Measurements from ENCODE around the gene PNLIPRP2. TPM values are rescaled to one million over a fixed set of nuclear protein-coding genes. Genes with fewer than 3 reads are reported as not detected.

Gene PNLIPRP2
- total RNA-seq, 4 donors from 2014 or later = not detected

DNA sequence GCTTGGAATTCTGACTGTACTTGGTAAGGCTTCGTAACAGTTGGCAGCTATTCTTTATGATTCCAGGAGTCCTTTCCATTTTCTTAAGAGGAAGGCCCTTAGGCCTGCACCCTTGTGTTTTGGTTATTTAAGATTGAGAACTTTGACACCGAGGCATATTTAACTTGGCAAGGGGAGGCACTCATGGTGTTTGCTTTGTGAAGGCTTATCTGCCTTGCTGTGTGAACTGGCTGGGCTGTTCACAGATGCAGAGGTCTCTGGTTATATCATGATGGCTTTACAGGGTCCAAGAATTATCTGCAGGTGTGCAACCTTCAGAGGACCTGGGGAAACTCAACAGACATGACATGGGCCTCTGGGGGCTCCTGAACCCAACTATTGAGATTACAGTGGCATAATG is 30.8 kb upstream of the PNLIPRP2 start:
- Histone ChIP-seq H3K27ac (replicated peaks in 1 of 4) (no peak overlapping the region), H3K27me3 (no peaks in the 10 kb centered on the region), H3K9me3 (no peaks in the 10 kb centered on the region), H3K4me3 (no peak overlapping the region), H3K4me1 (no peaks in the 10 kb centered on the region), H3K36me3 (no peaks in the 10 kb centered on the region)
- intact Hi-C loops (cut with DNase I) = no loop called here
- WGBS = 80% methylated on average over 2 of the region's 2 CpGs
- TF ChIP-seq POLR2AphosphoS5 (IDR thresholded peaks at IDR 0.05) (no peak), EP300 (IDR thresholded peaks at IDR 0.05) (no peak)
- TF ChIP-seq, protein P1, sequence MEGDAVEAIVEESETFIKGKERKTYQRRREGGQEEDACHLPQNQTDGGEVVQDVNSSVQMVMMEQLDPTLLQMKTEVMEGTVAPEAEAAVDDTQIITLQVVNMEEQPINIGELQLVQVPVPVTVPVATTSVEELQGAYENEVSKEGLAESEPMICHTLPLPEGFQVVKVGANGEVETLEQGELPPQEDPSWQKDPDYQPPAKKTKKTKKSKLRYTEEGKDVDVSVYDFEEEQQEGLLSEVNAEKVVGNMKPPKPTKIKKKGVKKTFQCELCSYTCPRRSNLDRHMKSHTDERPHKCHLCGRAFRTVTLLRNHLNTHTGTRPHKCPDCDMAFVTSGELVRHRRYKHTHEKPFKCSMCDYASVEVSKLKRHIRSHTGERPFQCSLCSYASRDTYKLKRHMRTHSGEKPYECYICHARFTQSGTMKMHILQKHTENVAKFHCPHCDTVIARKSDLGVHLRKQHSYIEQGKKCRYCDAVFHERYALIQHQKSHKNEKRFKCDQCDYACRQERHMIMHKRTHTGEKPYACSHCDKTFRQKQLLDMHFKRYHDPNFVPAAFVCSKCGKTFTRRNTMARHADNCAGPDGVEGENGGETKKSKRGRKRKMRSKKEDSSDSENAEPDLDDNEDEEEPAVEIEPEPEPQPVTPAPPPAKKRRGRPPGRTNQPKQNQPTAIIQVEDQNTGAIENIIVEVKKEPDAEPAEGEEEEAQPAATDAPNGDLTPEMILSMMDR (IDR thresholded peaks at IDR 0.05) = no peak
- no peak for DNase-seq (ENCODE audit: extremely low spot score)

DNA sequence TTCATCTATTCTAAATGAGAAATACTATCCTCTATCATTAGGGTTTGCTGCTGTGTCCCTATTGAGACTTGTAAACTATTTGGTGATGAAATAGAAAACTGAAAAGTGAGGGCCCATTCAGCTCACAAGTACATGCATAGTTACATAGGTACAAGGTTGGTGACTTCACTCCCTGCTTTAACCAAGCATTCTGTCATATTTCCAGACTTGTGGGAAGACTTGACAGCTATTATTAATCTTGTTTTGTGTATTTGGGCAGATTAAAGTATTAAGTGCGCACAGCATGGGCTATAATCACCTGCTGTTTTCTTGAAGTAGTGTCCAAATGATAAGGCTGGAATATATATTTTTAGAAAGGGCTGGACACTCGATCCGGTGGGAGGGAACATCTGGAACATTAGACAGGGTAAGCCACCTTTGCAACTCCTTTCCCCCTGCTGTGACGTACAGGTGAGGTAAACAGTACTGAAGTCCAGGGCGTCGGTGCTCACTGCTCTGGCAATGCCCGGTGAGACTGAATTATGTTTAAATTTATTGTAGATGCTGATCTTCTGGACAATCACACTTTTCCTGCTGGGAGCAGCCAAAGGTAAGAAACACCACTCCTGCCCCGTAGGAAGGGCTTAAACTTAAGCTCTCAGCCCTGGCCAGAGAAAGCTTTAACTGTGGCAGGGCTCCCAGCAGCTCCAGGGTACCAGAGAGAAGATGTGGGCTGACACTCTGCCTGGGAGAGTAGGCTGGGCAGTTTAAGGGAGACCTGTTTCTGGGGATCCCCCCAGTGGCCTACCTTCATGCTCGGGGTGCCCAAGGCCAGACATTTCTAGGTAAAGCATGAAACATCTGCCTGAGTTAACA is 29.9 kb upstream of the PNLIPRP2 start, which contains the start of gene PNLIPRP1:
Gene PNLIPRP1, plus strand, starts transcription at position 370 of the 855 bp plus-strand sequence. Its CDS starts 171 bp downstream, at position 541.
- no peak within 1 kb of the TSS for H3K4me3 ChIP-seq
- no peaks in the 10 kb centered on the region for H3K9me3 ChIP-seq
- H3K27me3 ChIP-seq = no peaks in the 10 kb centered on the region
- no peak for TF ChIP-seq POLR2A (IDR thresholded peaks at IDR 0.05; ENCODE audit: low read depth)
- TF ChIP-seq POLR2AphosphoS5 (IDR thresholded peaks at IDR 0.05) = no peak
- no peak for TF ChIP-seq EP300 (IDR thresholded peaks at IDR 0.05)
- TF ChIP-seq, protein P1 (IDR thresholded peaks at IDR 0.05) = no peak
- no peak within 1 kb of the TSS for H3K27ac ChIP-seq (replicated peaks in 1 of 4)
- intact Hi-C loops (cut with DNase I) = no loop called here
- 74% methylated on average over 9 of the region's 9 CpGs for WGBS
- H3K4me1 ChIP-seq = no peaks in the 10 kb centered on the region
- H3K36me3 ChIP-seq = no peaks in the 10 kb centered on the region
- no peak for DNase-seq (ENCODE audit: extremely low spot score)

DNA sequence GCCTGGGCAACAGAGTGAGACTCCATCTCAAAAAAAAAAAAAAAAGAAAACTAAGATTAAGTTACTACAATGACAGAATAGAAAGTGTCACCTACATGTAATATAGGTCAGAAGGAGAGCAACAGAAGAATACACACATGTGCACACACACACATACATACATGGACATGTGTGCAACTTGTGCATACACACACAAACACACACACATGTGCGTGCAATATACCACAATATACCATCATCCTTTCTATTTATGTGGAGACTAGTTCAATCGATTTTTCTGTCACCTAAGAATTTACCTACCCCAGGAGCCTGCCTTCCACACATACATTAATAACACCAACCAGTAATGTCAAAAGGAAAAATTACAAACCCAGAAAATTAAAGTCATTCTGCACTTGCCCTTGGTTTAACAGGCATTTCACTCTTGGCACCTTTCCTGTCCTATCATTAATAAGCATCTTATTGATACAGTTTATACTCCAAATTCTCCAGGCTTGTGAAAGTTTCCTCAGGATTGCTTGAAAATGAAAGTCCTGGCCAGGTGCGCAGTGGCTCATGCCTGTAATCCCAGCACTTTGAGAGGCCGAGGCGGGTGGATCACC is 27.5 kb upstream of the PNLIPRP2 start:
- TF ChIP-seq POLR2A (IDR thresholded peaks at IDR 0.05; ENCODE audit: low read depth) (no peak), POLR2AphosphoS5 (IDR thresholded peaks at IDR 0.05) (no peak), EP300 (IDR thresholded peaks at IDR 0.05) (no peak)
- TF ChIP-seq, protein P1 (IDR thresholded peaks at IDR 0.05) = no peak

DNA sequence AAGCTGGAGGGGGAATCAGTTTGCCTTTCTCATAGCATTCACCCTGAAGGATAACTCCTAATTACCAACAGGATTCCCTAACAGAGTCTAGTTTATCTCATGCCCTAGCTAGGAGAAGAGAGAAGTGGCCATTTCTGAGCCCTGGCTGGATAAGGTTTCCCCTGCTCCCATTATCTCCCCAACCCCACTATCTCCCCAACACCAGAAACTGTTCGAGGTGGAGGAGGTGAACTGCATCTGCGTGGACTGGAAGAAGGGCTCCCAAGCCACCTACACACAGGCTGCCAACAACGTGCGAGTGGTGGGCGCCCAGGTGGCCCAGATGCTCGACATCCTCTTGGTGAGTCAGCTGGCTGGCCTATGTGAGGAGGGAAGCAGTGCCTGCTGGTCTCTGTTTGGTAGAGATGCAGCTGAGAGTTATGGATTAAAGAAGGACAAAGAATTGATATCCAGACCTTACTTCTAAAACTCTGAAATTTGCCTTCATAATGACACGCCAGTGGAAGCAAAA is 26.2 kb upstream of the PNLIPRP2 start:
- H3K4me3 ChIP-seq = no peak overlapping the region
- TF ChIP-seq, protein P1 (IDR thresholded peaks at IDR 0.05) = no peak
- TF ChIP-seq POLR2A (IDR thresholded peaks at IDR 0.05; ENCODE audit: low read depth) (no peak), EP300 (IDR thresholded peaks at IDR 0.05) (no peak), POLR2AphosphoS5 (IDR thresholded peaks at IDR 0.05) (no peak)
- H3K4me1 ChIP-seq = no peaks in the 10 kb centered on the region
- no peaks in the 10 kb centered on the region for H3K36me3 ChIP-seq
- no peak overlapping the region for H3K27ac ChIP-seq (replicated peaks in 1 of 4)
- DNase-seq (ENCODE audit: extremely low spot score) = no peak
- no peaks in the 10 kb centered on the region for H3K9me3 ChIP-seq
- 86% methylated on average over 7 of the region's 7 CpGs for WGBS
- no peaks in the 10 kb centered on the region for H3K27me3 ChIP-seq
- intact Hi-C loops (cut with DNase I) = no loop called here

More for the DNA sequence above, 27.5 kb upstream of the PNLIPRP2 start:
- Histone ChIP-seq H3K27me3 (no peaks in the 10 kb centered on the region), H3K9me3 (no peaks in the 10 kb centered on the region), H3K27ac (replicated peaks in 1 of 4) (no peak overlapping the region), H3K4me3 (no peak overlapping the region), H3K36me3 (no peaks in the 10 kb centered on the region), H3K4me1 (no peaks in the 10 kb centered on the region)
- 88% methylated on average over 5 of the region's 5 CpGs for WGBS
- intact Hi-C loops (cut with DNase I) = no loop called here
- DNase-seq (ENCODE audit: extremely low spot score) = no peak

Measured in esophagus muscularis mucosa (tissue), 4 donors.